Measurements from ENCODE around the gene AATK. TPM values are rescaled to one million over a fixed set of nuclear protein-coding genes. Genes with fewer than 3 reads are reported as not detected.

AATK gene
- total and polyA plus RNA-seq, 2 of the 13 experiments (the other 11 are each of a cell fraction or from before 2014, with no cell fraction given): 2.9 to 8.4 TPM

DNA sequence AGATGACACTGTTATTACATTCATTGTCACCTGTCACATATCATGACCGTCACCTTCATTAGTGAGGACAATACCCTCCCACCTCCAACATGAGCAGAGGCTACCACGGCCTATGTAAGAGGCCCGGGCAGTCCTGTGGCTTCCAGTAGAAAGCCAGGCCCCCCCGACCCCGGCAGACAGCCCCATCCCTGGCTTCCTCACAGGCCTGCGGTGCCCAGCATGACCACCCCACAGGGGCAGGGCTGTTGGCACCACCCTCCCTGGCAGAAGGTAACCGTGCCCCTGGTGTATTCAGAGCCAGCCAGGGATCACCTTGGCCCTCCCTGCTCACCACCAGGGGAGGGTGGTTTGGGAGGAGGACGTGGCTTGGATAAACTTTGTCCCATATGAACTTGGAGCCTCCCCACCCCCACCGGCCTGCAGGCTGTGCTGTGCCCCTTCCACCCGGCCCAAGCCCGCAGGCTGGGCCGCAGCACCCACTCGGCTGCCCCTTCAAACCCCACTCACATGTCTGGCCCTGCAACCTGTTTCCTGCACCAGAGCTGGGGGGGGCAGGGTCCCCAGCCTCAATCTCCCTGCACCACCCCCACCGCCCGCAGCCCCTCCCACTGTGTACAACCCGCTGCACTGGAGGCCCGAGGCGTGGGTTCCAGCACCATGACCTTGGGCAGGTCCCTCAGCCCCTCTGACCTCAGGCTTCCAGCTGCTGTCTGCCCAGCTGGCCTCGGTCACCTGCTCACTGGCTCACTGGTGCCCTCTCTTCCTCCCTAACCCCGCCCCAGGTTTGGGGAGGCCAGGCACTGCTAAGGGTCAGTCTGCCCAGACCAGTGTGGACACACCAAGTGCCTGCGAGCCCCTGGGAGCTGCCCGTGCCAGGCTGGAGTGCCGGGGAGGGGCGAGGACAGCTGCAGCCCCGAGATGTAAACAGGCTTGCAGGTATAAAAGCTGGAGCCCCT lies 12.4 kb upstream of the AATK start (continued):
- TF ChIP-seq, protein P1, sequence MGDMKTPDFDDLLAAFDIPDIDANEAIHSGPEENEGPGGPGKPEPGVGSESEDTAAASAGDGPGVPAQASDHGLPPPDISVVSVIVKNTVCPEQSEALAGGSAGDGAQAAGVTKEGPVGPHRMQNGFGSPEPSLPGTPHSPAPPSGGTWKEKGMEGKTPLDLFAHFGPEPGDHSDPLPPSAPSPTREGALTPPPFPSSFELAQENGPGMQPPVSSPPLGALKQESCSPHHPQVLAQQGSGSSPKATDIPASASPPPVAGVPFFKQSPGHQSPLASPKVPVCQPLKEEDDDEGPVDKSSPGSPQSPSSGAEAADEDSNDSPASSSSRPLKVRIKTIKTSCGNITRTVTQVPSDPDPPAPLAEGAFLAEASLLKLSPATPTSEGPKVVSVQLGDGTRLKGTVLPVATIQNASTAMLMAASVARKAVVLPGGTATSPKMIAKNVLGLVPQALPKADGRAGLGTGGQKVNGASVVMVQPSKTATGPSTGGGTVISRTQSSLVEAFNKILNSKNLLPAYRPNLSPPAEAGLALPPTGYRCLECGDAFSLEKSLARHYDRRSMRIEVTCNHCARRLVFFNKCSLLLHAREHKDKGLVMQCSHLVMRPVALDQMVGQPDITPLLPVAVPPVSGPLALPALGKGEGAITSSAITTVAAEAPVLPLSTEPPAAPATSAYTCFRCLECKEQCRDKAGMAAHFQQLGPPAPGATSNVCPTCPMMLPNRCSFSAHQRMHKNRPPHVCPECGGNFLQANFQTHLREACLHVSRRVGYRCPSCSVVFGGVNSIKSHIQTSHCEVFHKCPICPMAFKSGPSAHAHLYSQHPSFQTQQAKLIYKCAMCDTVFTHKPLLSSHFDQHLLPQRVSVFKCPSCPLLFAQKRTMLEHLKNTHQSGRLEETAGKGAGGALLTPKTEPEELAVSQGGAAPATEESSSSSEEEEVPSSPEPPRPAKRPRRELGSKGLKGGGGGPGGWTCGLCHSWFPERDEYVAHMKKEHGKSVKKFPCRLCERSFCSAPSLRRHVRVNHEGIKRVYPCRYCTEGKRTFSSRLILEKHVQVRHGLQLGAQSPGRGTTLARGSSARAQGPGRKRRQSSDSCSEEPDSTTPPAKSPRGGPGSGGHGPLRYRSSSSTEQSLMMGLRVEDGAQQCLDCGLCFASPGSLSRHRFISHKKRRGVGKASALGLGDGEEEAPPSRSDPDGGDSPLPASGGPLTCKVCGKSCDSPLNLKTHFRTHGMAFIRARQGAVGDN (CRISPR knock-in tag; IDR thresholded peaks at IDR 0.05): peak; percentile 63
- TF ChIP-seq ZNF281 (CRISPR knock-in tag; IDR thresholded peaks at IDR 0.05; ENCODE audit: borderline replicate concordance) (peak; percentile 41; the same call in 1 of the 2 replicates), ZSCAN9 (CRISPR knock-in tag; IDR thresholded peaks at IDR 0.05; ENCODE audit: borderline replicate concordance) (no peak), MTA1 (CRISPR knock-in tag; IDR thresholded peaks at IDR 0.05; ENCODE audit: borderline replicate concordance) (peak; percentile 30; the same call in 1 of the 2 replicates), MYC (CRISPR knock-in tag; IDR thresholded peaks at IDR 0.05; ENCODE audit: borderline replicate concordance) (no peak), ZFX (CRISPR knock-in tag; IDR thresholded peaks at IDR 0.05; ENCODE audit: low read depth) (no peak), ZNF124 (CRISPR knock-in tag; IDR thresholded peaks at IDR 0.05) (no peak), ZC3H13 (CRISPR knock-in tag; IDR thresholded peaks at IDR 0.05) (no peak; the same call in 1 of the 2 replicates), ZBTB20 (CRISPR knock-in tag; IDR thresholded peaks at IDR 0.05; ENCODE audit: borderline replicate concordance, low read depth) (no peak), GLMP (CRISPR knock-in tag; IDR thresholded peaks at IDR 0.05; ENCODE audit: borderline replicate concordance) (no peak), TAF1 (CRISPR knock-in tag; IDR thresholded peaks at IDR 0.05) (no peak), ZSCAN20 (CRISPR knock-in tag; IDR thresholded peaks at IDR 0.05; ENCODE audit: borderline replicate concordance) (no peak), ZNF670 (CRISPR knock-in tag; IDR thresholded peaks at IDR 0.05; ENCODE audit: borderline replicate concordance) (no peak), PHF21A (CRISPR knock-in tag; IDR thresholded peaks at IDR 0.05) (no peak), ZNF605 (CRISPR knock-in tag; IDR thresholded peaks at IDR 0.05) (peak; percentile 42; the same call in 1 of the 2 replicates)
- TF ChIP-seq, protein P2, sequence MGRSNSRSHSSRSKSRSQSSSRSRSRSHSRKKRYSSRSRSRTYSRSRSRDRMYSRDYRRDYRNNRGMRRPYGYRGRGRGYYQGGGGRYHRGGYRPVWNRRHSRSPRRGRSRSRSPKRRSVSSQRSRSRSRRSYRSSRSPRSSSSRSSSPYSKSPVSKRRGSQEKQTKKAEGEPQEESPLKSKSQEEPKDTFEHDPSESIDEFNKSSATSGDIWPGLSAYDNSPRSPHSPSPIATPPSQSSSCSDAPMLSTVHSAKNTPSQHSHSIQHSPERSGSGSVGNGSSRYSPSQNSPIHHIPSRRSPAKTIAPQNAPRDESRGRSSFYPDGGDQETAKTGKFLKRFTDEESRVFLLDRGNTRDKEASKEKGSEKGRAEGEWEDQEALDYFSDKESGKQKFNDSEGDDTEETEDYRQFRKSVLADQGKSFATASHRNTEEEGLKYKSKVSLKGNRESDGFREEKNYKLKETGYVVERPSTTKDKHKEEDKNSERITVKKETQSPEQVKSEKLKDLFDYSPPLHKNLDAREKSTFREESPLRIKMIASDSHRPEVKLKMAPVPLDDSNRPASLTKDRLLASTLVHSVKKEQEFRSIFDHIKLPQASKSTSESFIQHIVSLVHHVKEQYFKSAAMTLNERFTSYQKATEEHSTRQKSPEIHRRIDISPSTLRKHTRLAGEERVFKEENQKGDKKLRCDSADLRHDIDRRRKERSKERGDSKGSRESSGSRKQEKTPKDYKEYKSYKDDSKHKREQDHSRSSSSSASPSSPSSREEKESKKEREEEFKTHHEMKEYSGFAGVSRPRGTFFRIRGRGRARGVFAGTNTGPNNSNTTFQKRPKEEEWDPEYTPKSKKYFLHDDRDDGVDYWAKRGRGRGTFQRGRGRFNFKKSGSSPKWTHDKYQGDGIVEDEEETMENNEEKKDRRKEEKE (IDR thresholded peaks at IDR 0.05): no peak

Measured in HepG2 (cell line).